PC-3 (cell line): Measurements from ENCODE around the gene LHFPL2.

Experiments
- CTCF ChIP-seq: fragments of 300-600 bp; sonication (generic); conservative IDR thresholded peaks from 2 replicates; pipeline ENCODE4 v1.5.1; 2017; ENCODE audit warnings: antibody characterized with exemption, low read depth, mild to moderate bottlenecking, low read length
- EZH2 ChIP-seq: fragments of 300-600 bp; sonication (generic); IDR thresholded peaks from one replicate; pipeline ENCODE4 v1.6.1; 2017; ENCODE audit warnings: antibody characterized with exemption, mild to moderate bottlenecking, low read length; ENCODE audit not compliant: unreplicated experiment

GRCh38 chr5:78595458-78595921 lies 53.1 kb downstream of the LHFPL2 start:
- TF ChIP-seq CTCF, result no peak
- no peak for TF ChIP-seq EZH2
